K562 (cell line): Measurements from ENCODE around the gene IFNK. TPM values are rescaled to one million over a fixed set of nuclear protein-coding genes. Genes with fewer than 3 reads are reported as not detected.

Experiments used
- ATAC-seq: fragments of 200-7000 bp; cut with Tn5 transposase; 3 replicates; pipeline ENCODE4 v1.9.1; 2020; ENCODE audit warnings: moderate library complexity
- BruUV-seq: library from RNA; stranded (reverse); fragments of 400-500 nt; replicated peaks from 2 replicates; lab custom pipeline; 2021; lab: Mats Ljungman, UMichigan
- CTCF ChIA-PET: fragments of 300-600 bp; formaldehyde crosslinking; extraction: SDS; loops from one replicate; lab custom pipeline; 2021; ENCODE audit warnings: low intra/inter-chr PET ratio; lab: Yijun Ruan, JAX
- POLR2A ChIA-PET: fragments of 300-600, 350-650 bp; sonication (Branson Sonifier 250); formaldehyde crosslinking; extraction: SDS; loops from one replicate; lab custom pipeline; 2021; ENCODE audit warnings: antibody characterized with exemption, inconsistent platforms; lab: Yijun Ruan, JAX
- DNase-seq, 4 experiments: peaks; one replicate each; pipeline versions ENCODE4 v3.0.0 to v3.0.0-alpha.2; 2011 to 2018; ENCODE audit warnings: low spot score in 3 of 4, mixed read lengths in 3 of 4; ENCODE audit errors: extremely low read depth in 1 of 4
- FAIRE-seq: peaks from 2 replicates; lab custom pipeline; 2011; peaks lifted over from hg19 to GRCh38; lab: Jason Lieb, UNC
- H2AFZ ChIP-seq: 2 replicates; pipeline ENCODE4 v1.6.0; 2011; ENCODE audit warnings: low read depth, low read length, control low read depth, inconsistent platforms
- H3K27ac ChIP-seq: fragments of 200-600 bp; 3 replicates; pipeline ENCODE4 v1.8.0; 2011; ENCODE audit warnings: low read depth, mild to moderate bottlenecking, control low read depth, inconsistent platforms, low read length, moderate library complexity, mixed read lengths; ENCODE audit errors: extremely low read depth
- H3K27me3 ChIP-seq, 2 experiments: fragments of 300-600 bp in 1 of 2; 2 replicates in 1 of 2; 3 replicates in 1 of 2; pipeline versions ENCODE4 v1.6.0 to v1.8.0; 2011; ENCODE audit warnings: inconsistent platforms in 2 of 2, low read length in 2 of 2, mild to moderate bottlenecking in 1 of 2, mixed read lengths in 1 of 2, moderate library complexity in 1 of 2; ENCODE audit not compliant: control insufficient read depth in 2 of 2, insufficient read depth in 2 of 2
- H3K36me3 ChIP-seq: fragments of 300-600 bp; 3 replicates; pipeline ENCODE4 v1.8.0; 2011; ENCODE audit warnings: mild to moderate bottlenecking, low read length, inconsistent platforms; ENCODE audit not compliant: control insufficient read depth, insufficient read depth
- H3K4me1 ChIP-seq, 2 experiments: fragments of 200-600 bp in 1 of 2; replicated peaks in 1 of 2; 2 replicates in 1 of 2; 3 replicates in 1 of 2; pipeline versions ENCODE4 v1.5.1 to v1.8.0; 2011; ENCODE audit warnings: inconsistent platforms in 2 of 2, low read length in 2 of 2, mild to moderate bottlenecking in 1 of 2, mixed read lengths in 1 of 2, moderate library complexity in 1 of 2; ENCODE audit not compliant: control insufficient read depth in 2 of 2, insufficient read depth in 2 of 2
- H3K4me2 ChIP-seq: 2 replicates; pipeline ENCODE4 v1.6.1; 2011; ENCODE audit warnings: low read length, control low read depth, inconsistent platforms, mixed read lengths; ENCODE audit not compliant: insufficient read depth
- H3K4me3 ChIP-seq: fragments of 200-600 bp; sonication (generic), shearing (Covaris generic); 2 replicates; pipeline ENCODE4 v1.5.1; 2016; ENCODE audit warnings: control low read depth, inconsistent platforms
- H3K79me2 ChIP-seq: fragments of 200-600 bp; 3 replicates; pipeline ENCODE4 v1.8.0; 2011; ENCODE audit warnings: low read length, inconsistent platforms; ENCODE audit not compliant: control insufficient read depth, insufficient read depth
- H3K9ac ChIP-seq, 2 experiments: 2 replicates each; pipeline versions ENCODE4 v1.6.0 to v1.6.1; 2011; ENCODE audit warnings: low read depth in 2 of 2, low read length in 2 of 2, control low read depth in 1 of 2, inconsistent platforms in 1 of 2, mild to moderate bottlenecking in 1 of 2, mixed read lengths in 1 of 2; ENCODE audit not compliant: insufficient read depth in 1 of 2
- H3K9me1 ChIP-seq: one replicate; pipeline ENCODE4 v1.6.0; 2011; ENCODE audit warnings: inconsistent platforms, mild to moderate bottlenecking, low read length, moderate library complexity; ENCODE audit not compliant: control insufficient read depth, insufficient read depth
- H3K9me3 ChIP-seq: replicated peaks from 2 replicates; pipeline ENCODE4 v1.5.1; 2011; ENCODE audit warnings: low read depth, low read length, inconsistent platforms; ENCODE audit not compliant: control insufficient read depth, insufficient read depth
- H4K20me1 ChIP-seq: replicated peaks from 2 replicates; pipeline ENCODE4 v1.6.1; 2011; ENCODE audit warnings: low read length, inconsistent platforms, mixed read lengths; ENCODE audit not compliant: control insufficient read depth, insufficient read depth
- HINFP ChIP-seq: fragments of 450-650 bp; conservative IDR thresholded peaks from 2 replicates; pipeline ENCODE4 v1.6.1; 2016; ENCODE audit warnings: missing genetic modification characterization, low read depth, mild to moderate bottlenecking, control low read depth, missing compliant biosample characterization
- ILF3 ChIP-seq: fragments of 450-650 bp; IDR thresholded peaks from 2 replicates; pipeline ENCODE4 v1.6.1; 2018; ENCODE audit warnings: antibody characterized with exemption, mild to moderate bottlenecking, moderate library complexity, borderline replicate concordance
- ZFX ChIP-seq: sonication (generic); formaldehyde crosslinking; IDR thresholded peaks from 2 replicates; pipeline ENCODE4 v1.8.0; 2022; ENCODE audit warnings: mild to moderate bottlenecking, missing genetic modification reagents, moderate library complexity
- ZNF324 ChIP-seq: fragments of 250-450 bp; sonication (Bioruptor Pico); IDR thresholded peaks from 2 replicates; pipeline ENCODE4 v1.4.0; 2020; ENCODE audit warnings: mild to moderate bottlenecking
- ZNF76 ChIP-seq: fragments of 250-450 bp; sonication (Bioruptor Pico); IDR thresholded peaks from 2 replicates; pipeline ENCODE4 v1.4.0; 2020; ENCODE audit warnings: mild to moderate bottlenecking, moderate library complexity, borderline replicate concordance
- WGBS: fragments of 100-300 bp; shearing (Covaris generic); methylation state at CpG from one replicate; pipeline ENCODE4 v1.1.6; 2016; ENCODE audit warnings: low coverage, mixed read lengths; ENCODE audit not compliant: insufficient coverage; ENCODE audit errors: missing lambda C conversion rate; 5-methylcytosine and 5-hydroxymethylcytosine counted together
- in situ Hi-C: fragments of 300-500 bp; cut with MboI; formaldehyde crosslinking; loops from 4 replicates; pipeline ENCODE4 v1.15.0; 2018; ENCODE audit warnings: inconsistent platforms, mixed read lengths
- intact Hi-C: fragments of 100-400 bp; cut with micrococcal nuclease; formaldehyde crosslinking; loops from 2 replicates; pipeline ENCODE4 v1.14.2; 2022
- polyA plus RNA-seq, 8 experiments: library from polyadenylated mRNA; depleted of rRNA in 4 of 8; stranded (reverse) in 5 of 8; unstranded in 3 of 8; fragments of >200 nt; fragmentation: Nextera tagmentation in 2 of 8; fragmentation: Illumina TruSeq in 1 of 8; extraction: Ambion mirVana in 2 of 8; extraction: Trizol in 1 of 8; gene quantifications; 2 replicates each; pipeline versions ENCODE4 v1.2.1 to v1.2.3, GENCODE V29; 2011 to 2014; ENCODE audit warnings: inconsistent platforms in 1 of 8, missing spikeins in 1 of 8
- total RNA-seq, 7 experiments: library from RNA; depleted of rRNA in 6 of 7; stranded (reverse); fragments of >200 nt in 6 of 7; fragmentation: Illumina TruSeq in 2 of 7; extraction: Trizol in 2 of 7; gene quantifications; 2 replicates each; pipeline versions ENCODE4 v1.2.1 to v1.2.3, GENCODE V29; 2011 to 2021; ENCODE audit warnings: low replicate concordance in 1 of 7

Gene IFNK
- total and polyA plus RNA-seq, 9 of the 15 experiments (the other 6 are each of a cell fraction or from before 2014, with no cell fraction given) = 0.11 TPM; not detected in 8

- FAIRE-seq (no peak), ATAC-seq (no peak), DNase-seq (no peak)
- H3K9me3 ChIP-seq = no peaks in the 10 kb centered on the region
- no peaks in the 10 kb centered on the region; a peak in 2 of 5 replicates for H3K4me1 ChIP-seq
- intact Hi-C loops (no loop called here), in situ Hi-C loops (no loop called here)
- no peak overlapping the region for H2AFZ ChIP-seq
- H3K79me2 ChIP-seq = no peaks in the 10 kb centered on the region
- CTCF ChIA-PET = no interaction called here
- H3K36me3 ChIP-seq = no peaks in the 10 kb centered on the region
- H3K27me3 ChIP-seq = no peaks in the 10 kb centered on the region
- no peak overlapping the region for H3K4me3 ChIP-seq
- no peak overlapping the region for H3K4me2 ChIP-seq
- no TSS peak for BruUV-seq
- H3K9me1 ChIP-seq = no peaks in the 10 kb centered on the region
- H4K20me1 ChIP-seq = no peaks in the 10 kb centered on the region
- H3K9ac ChIP-seq = no peak overlapping the region
- POLR2A ChIA-PET = no interaction called here
- no peak overlapping the region for H3K27ac ChIP-seq
- no peak for TF ChIP-seq ILF3
- no peak for TF ChIP-seq ZNF324 (CRISPR knock-in tag)
- no peak for TF ChIP-seq HINFP
- no peak for TF ChIP-seq ZNF76 (CRISPR knock-in tag)
- no peak for TF ChIP-seq ZFX (CRISPR knock-in tag)
- TF ChIP-seq, all 486 proteins: peak for 0
- 100% methylated on average over 2 of the region's 2 CpGs for WGBS
These were observed 18.4 kb downstream of the IFNK start for GRCh38 chr9:27542508-27542907.
